HG03520 (cell line): ENCODE data around the gene MRGPRG.
"Not testable (repeated sequence)": the region's sequence is repeated elsewhere in the genome, so short reads cannot be mapped to it uniquely, and the experiment has no call there.

Source experiments
- ATAC-seq: cut with Tn5 transposase; IDR thresholded peaks from one replicate; pipeline ENCODE4 v1.9.1; 2021; ENCODE audit warnings: mild to moderate bottlenecking, moderate library complexity; ENCODE audit not compliant: unreplicated experiment

The MRGPRG gene

DNA sequence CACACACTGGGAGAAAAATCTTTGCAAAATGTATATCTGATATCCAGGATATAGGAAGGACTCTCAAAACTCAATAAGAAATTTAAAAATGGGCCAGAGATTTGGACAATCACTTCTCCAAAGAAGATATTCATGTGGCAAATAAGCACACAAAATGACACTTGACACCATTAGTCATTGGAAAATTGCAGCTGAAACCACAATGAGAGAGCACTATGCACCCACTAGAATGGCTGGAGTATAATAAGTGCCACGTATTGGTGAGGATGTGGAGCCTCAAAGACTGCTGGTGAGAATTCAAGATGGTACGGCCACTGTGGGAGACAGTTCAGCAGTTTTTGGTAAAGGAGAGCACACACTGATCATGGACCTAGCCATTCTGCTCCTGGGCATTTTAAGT is 40.7 kb downstream of the MRGPRG start:
- ATAC-seq = no peak

- ATAC-seq = no peak
Measured at GRCh38 chr11:3176487-3176886, 42.1 kb downstream of the MRGPRG start.

- no peak for ATAC-seq
Measured at GRCh38 chr11:3175194-3175593, 43.4 kb downstream of the MRGPRG start.

- no peak for ATAC-seq
Measured at GRCh38 chr11:3174387-3174786, 44.2 kb downstream of the MRGPRG start.

DNA sequence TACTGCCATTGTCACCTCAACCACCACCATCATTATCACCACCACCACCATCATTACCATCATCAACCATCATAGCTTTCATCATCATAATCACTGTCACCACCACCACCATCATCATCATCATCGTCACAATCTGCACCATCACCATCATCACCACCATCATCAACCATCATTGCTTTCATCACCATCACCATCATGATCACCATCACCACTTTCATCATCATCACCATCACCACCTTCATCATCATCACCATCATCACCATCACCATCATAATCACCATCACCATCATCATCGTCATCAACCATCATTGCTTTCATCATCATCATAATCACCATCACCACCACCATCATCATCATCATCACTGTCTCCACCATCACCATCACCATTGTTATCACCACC is 44.8 kb downstream of the MRGPRG start:
- no peak for ATAC-seq

DNA sequence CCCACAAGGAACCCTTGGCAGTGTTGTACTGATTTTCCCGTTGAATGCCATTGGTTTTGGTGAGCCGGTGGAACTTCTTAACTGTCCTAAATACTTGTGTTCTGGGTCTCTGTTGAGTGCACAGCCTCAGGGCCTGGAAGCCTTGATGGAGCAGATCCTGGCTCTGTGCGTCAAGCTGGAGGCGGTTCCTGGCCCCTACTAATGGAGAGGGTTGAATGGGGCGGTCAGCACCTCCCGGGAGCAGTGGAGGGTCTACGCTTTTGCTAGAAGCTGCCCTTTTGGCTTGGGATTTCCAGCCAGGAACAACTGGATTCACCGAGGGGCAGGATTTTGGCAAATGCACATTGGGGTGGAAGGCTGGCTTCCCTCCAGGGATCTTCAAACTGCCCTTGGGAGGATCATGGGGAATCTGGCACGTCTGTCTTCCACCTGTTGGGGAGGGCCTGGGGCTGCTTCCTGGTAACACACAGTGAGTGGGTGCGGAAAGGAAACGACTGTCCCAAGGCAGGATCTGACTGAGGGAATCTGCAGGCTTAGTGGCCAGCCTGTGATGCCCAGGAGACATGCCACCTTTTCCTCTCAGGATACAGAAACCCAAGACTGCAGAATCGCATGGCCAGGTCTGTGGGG is 46.6 kb downstream of the MRGPRG start:
- ATAC-seq = no peak

DNA sequence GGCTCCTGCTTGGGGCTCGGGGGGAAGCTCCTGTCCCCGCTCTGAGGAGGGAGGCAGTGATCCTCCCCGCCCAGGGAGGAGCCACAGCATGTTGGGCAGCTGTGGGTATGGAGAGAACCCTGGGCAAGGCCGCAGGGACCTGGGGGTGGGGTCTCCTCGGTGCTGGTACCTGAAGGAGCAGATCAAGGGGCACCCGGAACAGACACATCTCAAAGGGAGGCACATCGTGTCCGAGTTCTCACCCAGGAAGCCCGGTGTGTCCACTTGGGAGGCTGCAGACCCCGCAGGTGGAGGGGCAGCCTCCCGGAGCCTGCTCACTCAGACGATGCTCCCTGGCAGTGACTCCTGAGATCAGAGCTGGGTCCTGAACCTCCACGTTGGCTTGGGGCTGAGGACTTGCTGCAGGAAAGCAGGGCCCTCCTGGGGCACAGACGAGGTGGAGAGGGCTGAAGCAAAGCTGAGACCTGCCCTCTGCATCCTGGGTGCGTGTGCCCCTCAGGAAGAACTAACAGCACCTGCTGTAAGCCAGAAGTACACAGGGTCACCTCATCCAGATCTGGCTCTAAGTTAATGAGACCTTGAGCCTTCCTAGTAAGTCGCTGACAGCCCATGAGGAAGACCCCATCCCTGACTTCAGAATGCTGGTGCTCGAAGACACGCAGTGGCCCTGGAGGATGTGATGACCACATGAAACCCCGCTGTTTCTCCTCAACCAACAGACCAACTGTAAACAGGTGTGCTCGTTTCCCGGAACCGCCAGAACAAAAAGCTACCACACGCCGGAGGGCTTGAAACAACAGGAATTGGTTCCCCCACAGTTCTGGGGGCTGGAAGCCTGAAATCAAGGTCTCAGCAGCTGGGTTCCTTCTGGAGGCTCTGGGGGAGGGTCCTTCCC is 47.6 kb downstream of the MRGPRG start:
- no peak for ATAC-seq

DNA sequence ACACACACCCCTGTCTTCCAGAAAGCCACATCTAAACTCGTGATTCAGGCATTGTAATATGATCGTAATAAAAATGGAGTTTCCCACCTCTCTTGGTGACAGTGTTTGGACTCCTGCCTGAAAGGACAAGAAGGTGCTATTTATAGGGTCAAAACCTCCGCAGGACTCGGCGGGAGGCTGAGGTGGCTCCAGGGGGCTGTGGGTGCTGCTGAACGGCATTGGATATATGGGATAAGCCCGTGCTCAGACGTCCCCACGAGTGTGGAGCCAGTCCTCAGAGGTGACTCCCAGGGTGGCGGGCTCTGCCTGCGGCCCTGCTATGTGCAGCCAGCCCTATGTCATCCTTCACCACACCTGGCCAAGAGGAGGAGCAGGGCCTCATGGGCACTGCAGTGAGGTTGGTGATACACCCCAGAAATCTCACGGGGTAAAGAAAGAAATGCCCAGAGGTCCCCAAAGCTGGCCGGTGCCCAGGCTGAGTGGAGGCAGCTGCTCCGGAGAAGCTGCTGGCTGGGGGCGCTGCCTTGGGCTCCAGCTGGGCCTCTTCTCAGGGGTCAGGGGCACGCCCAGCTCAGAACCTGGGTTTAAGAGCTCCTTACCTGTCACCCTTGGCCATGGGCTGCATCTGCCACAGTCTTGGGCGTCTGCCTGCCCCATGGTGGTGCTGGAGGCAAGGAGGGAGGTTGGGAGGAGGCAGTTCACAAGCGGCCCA is 48.4 kb downstream of the MRGPRG start:
- no peak for ATAC-seq

DNA sequence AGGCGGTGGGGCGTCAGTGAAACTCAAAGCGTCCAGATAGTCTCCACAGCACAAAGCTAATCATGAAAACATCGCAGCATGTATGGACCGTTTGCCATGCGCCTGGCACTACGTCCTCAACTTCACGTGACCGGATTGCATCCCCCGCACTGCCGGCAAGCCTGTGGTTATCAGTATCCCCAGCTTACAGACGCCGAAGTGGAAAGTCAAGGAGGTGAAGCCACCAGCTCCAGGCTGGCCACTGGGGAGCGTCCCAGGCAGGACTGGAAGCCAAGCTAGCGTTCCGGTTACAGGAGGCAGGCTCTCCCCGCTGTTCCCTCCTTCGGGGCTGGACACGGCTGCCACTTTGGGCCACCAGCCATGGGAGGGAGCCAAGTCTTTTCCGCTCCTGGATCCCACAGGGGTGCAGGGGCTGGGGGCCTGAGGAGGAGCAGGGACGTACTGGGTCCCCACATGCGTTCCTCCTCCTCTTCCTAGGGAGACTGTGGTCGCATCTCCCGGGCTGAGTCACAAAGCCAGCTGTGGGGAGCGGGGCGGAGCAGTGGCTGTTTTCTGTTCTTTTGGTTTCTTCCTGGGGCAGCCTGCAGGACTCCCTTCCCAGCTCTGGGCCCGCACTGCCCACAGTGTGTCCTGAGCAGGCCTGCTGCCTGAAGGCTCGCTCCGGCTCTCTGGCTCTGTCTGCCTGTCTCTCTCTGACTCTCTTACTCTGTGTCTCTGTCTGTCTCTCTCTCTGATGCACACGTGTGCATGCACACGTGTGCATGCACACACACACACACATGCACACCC is 49.2 kb downstream of the MRGPRG start:
- ATAC-seq = no peak

DNA sequence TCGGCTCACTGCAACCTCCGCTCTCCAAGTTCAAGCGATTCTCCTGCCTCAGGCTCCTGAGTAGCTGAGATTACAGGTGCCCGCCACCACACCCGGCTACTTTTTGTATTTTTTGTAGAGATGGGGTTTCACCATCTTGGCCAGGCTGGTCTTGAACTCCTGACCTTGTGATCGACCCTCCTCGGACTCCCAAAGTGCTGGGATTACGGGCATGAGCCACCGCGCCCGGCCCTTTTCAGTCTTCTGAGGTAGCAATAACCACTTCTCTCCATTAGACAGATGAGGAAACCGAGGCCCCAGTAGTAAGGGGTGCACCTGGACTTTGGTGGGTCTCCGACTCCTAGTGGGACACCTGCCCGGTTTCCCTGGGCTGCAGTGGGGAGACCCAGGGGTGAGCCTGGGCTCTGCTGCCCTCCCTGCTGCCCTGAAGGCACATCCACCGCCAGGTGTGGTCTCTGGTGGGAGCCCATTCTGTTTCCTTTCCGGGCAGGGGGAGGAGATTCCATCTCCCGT is 49.8 kb downstream of the MRGPRG start:
- ATAC-seq = not testable (repeated sequence)
